DOHH2 (cell line): ENCODE results near the gene MATK.

Source experiments
- H3F3A ChIP-seq: fragments of 200-600 bp; sonication (generic), shearing (Covaris generic); 2 replicates; pipeline ENCODE4 v1.6.0; 2016; ENCODE audit warnings: antibody characterized with exemption, mild to moderate bottlenecking; ENCODE audit not compliant: control insufficient read depth, insufficient read depth
- H3K27ac ChIP-seq: fragments of 200-600 bp; sonication (generic); 2 replicates; pipeline ENCODE4 v1.5.1; 2014; ENCODE audit warnings: low read depth, mild to moderate bottlenecking, low read length, moderate library complexity
- H3K27me3 ChIP-seq: fragments of 200-600 bp; sonication (generic); 2 replicates; pipeline ENCODE4 v1.6.1; 2014; ENCODE audit warnings: mild to moderate bottlenecking, low read length, mixed read lengths; ENCODE audit not compliant: control insufficient read depth
- H3K36me3 ChIP-seq: fragments of 200-600 bp; sonication (generic); 2 replicates; pipeline ENCODE4 v1.6.1; 2014; ENCODE audit warnings: mild to moderate bottlenecking, low read length, moderate library complexity, mixed read lengths; ENCODE audit not compliant: control insufficient read depth
- H3K4me1 ChIP-seq: fragments of 200-600 bp; sonication (generic); 2 replicates; pipeline ENCODE4 v1.6.1; 2014; ENCODE audit warnings: mild to moderate bottlenecking, low read length, mixed read lengths; ENCODE audit not compliant: control insufficient read depth
- H3K4me2 ChIP-seq: fragments of 200-600 bp; sonication (generic); 2 replicates; pipeline ENCODE4 v1.6.0; 2014; ENCODE audit warnings: mild to moderate bottlenecking, low read length, moderate library complexity
- H3K4me3 ChIP-seq: fragments of 200-600 bp; sonication (generic); 2 replicates; pipeline ENCODE4 v1.5.1; 2014; ENCODE audit warnings: mild to moderate bottlenecking, low read length, mixed read lengths
- H3K79me2 ChIP-seq: fragments of 200-600 bp; sonication (generic); 2 replicates; pipeline ENCODE4 v1.6.1; 2014; ENCODE audit warnings: mild to moderate bottlenecking, low read length, mixed read lengths; ENCODE audit not compliant: control insufficient read depth
- H3K9me2 ChIP-seq: fragments of 200-600 bp; sonication (generic); replicated peaks from 2 replicates; pipeline ENCODE4 v1.6.1; 2014; ENCODE audit warnings: mild to moderate bottlenecking, low read length, mixed read lengths; ENCODE audit not compliant: control insufficient read depth
- H3K9me3 ChIP-seq: fragments of 200-600 bp; sonication (generic); 2 replicates; pipeline ENCODE4 v1.6.1; 2014; ENCODE audit warnings: antibody characterized with exemption, low read length, mixed read lengths; ENCODE audit not compliant: control insufficient read depth, insufficient read depth
- H4K20me1 ChIP-seq: fragments of 200-600 bp; sonication (generic); 2 replicates; pipeline ENCODE4 v1.6.0; 2014; ENCODE audit warnings: low read depth, mild to moderate bottlenecking, antibody characterized with exemption, low read length, moderate library complexity; ENCODE audit not compliant: control insufficient read depth, insufficient read depth
- CTCF ChIP-seq: fragments of 200-600 bp; sonication (generic); IDR thresholded peaks from one replicate; pipeline ENCODE4 v1.5.1; 2014; ENCODE audit warnings: antibody characterized with exemption, mild to moderate bottlenecking, low read depth, low read length; ENCODE audit not compliant: poor library complexity, severe bottlenecking
- EZH2phosphoT487 ChIP-seq: fragments of 200-600 bp; sonication (generic); IDR thresholded peaks from 2 replicates; pipeline ENCODE4 v1.6.1; 2017; ENCODE audit warnings: borderline replicate concordance, mild to moderate bottlenecking, antibody characterized with exemption, low read length, moderate library complexity, mixed read lengths

Gene MATK

GRCh38 chr19:3775831-3776230 is 10.3 kb downstream of the MATK start:
- H3K36me3 ChIP-seq: no peaks in the 10 kb centered on the region
- H3K27me3 ChIP-seq: no peaks in the 10 kb centered on the region
- H3K27ac ChIP-seq: no peak overlapping the region
- no peak overlapping the region for H3K4me3 ChIP-seq
- H3K79me2 ChIP-seq: no peaks in the 10 kb centered on the region
- no peaks in the 10 kb centered on the region for H3K9me3 ChIP-seq
- H3K4me1 ChIP-seq: no peaks in the 10 kb centered on the region
- H3K9me2 ChIP-seq: no peaks in the 10 kb centered on the region
- TF ChIP-seq CTCF (no peak), EZH2phosphoT487 (no peak)
- no peaks in the 10 kb centered on the region; the same call in 1 of the 2 replicates for H4K20me1 ChIP-seq
- no peak overlapping the region for H3K4me2 ChIP-seq
- no peaks in the 10 kb centered on the region for H3F3A ChIP-seq

DNA sequence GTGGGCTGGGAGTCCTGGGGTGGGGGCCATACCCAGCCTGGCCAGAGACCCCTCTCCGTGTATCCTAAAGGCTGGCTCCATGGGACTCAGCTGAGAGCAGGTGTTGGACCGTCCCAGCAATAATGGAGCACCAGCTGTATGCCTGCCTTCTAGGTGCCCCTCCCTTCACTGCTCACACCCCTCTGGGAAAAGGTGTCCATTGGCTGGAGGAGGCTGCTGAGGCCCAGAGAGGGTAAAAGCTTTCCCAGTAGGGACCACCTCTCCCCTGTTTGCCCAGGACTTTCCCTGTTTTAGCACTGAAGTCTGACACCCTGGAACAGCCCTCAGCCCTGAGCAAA is 10.8 kb downstream of the MATK start:
- no peaks in the 10 kb centered on the region for H3K36me3 ChIP-seq
- TF ChIP-seq EZH2phosphoT487 (no peak), CTCF (no peak)
- H3K9me2 ChIP-seq: no peaks in the 10 kb centered on the region
- no peak overlapping the region for H3K4me3 ChIP-seq
- H3K4me2 ChIP-seq: no peak overlapping the region
- H3K27me3 ChIP-seq: no peaks in the 10 kb centered on the region
- no peaks in the 10 kb centered on the region; the same call in 1 of the 2 replicates for H4K20me1 ChIP-seq
- no peaks in the 10 kb centered on the region for H3K79me2 ChIP-seq
- no peak overlapping the region for H3K27ac ChIP-seq
- H3F3A ChIP-seq: no peaks in the 10 kb centered on the region
- no peaks in the 10 kb centered on the region for H3K9me3 ChIP-seq
- no peaks in the 10 kb centered on the region for H3K4me1 ChIP-seq

GRCh38 chr19:3774621-3775373 is 11.4 kb downstream of the MATK start:
- no peaks in the 10 kb centered on the region; the same call in 1 of the 2 replicates for H4K20me1 ChIP-seq
- H3K4me3 ChIP-seq: no peak overlapping the region
- H3K27me3 ChIP-seq: no peaks in the 10 kb centered on the region
- no peaks in the 10 kb centered on the region for H3K9me2 ChIP-seq
- H3K4me1 ChIP-seq: no peaks in the 10 kb centered on the region
- no peaks in the 10 kb centered on the region for H3K36me3 ChIP-seq
- H3K79me2 ChIP-seq: no peaks in the 10 kb centered on the region
- no peak for TF ChIP-seq CTCF
- H3K4me2 ChIP-seq: no peak overlapping the region
- no peak overlapping the region for H3K27ac ChIP-seq
- no peaks in the 10 kb centered on the region for H3F3A ChIP-seq
- no peaks in the 10 kb centered on the region for H3K9me3 ChIP-seq
